Omental fat pad (tissue), 4 donors: ENCODE measurements around the gene LPGAT1. TPM values are rescaled to one million over a fixed set of nuclear protein-coding genes. Genes with fewer than 3 reads are reported as not detected.

ENCODE experiments used
- ATAC-seq: fragments of 150-250 bp; one replicate; pipeline ENCODE4 v1.9.1; 2016; ENCODE audit warnings: mild to moderate bottlenecking, moderate library complexity; ENCODE audit not compliant: low FRiP score
- DNase-seq: peaks from one replicate; pipeline ENCODE4 v3.0.0-alpha.2; 2019; ENCODE audit warnings: low spot score
- CTCF ChIP-seq, 3 donors: fragments of 450-650 bp; IDR thresholded peaks; one replicate each; pipeline ENCODE4 v1.5.1; 2016 to 2017; ENCODE audit warnings: antibody characterized with exemption in 3 of 3, mild to moderate bottlenecking in 3 of 3, moderate library complexity in 2 of 3
- total RNA-seq, 4 donors: library from RNA; depleted of rRNA; stranded (reverse); fragments of >200 nt; gene quantifications; one replicate each; pipeline ENCODE4 v1.1.0, GENCODE V29; 2016

LPGAT1 gene
- total RNA-seq, 4 donors from 2014 or later, result 46.8 to 70.9 (median 48.9) TPM

GRCh38 chr1:211741788-211742187 lies 88.8 kb downstream of the LPGAT1 start:
- DNase-seq (no peak), ATAC-seq (no peak)
- TF ChIP-seq CTCF (IDR thresholded peaks at IDR 0.05), result no peak

- no peak for TF ChIP-seq CTCF (IDR thresholded peaks at IDR 0.05)
- DNase-seq (no peak), ATAC-seq (no peak)
Measured at GRCh38 chr1:211741116-211741515, 89.4 kb downstream of the LPGAT1 start.

GRCh38 chr1:211739671-211740411 lies 90.7 kb downstream of the LPGAT1 start:
- DNase-seq (no peak), ATAC-seq (no peak)
- no peak for TF ChIP-seq CTCF (IDR thresholded peaks at IDR 0.05)

- peak; percentile 23 for ATAC-seq
- TF ChIP-seq CTCF (IDR thresholded peaks at IDR 0.05), result no peak
- DNase-seq, result no peak
Measured at GRCh38 chr1:211738691-211739301, 91.8 kb downstream of the LPGAT1 start.

- no peak for TF ChIP-seq CTCF (IDR thresholded peaks at IDR 0.05)
- ATAC-seq, result no peak
- DNase-seq, result no peak
Measured at GRCh38 chr1:211738096-211738690, 92.4 kb downstream of the LPGAT1 start.

GRCh38 chr1:211737115-211738035 lies 93.2 kb downstream of the LPGAT1 start:
- DNase-seq (no peak), ATAC-seq (no peak)
- no peak for TF ChIP-seq CTCF (IDR thresholded peaks at IDR 0.05)
